MM.1S (cell line): ENCODE data around the gene CNTLN.
"Not testable (repeated sequence)": the region's sequence is repeated elsewhere in the genome, so short reads cannot be mapped to it uniquely, and the experiment has no call there.

ENCODE experiments used
- DNase-seq: peaks from one replicate; pipeline ENCODE4 v3.0.0-alpha.2; 2015
- H2AFZ ChIP-seq: fragments of 300-600 bp; sonication (generic); 2 replicates; pipeline ENCODE4 v1.6.0; 2016; ENCODE audit warnings: antibody characterized with exemption, low read length
- H3F3A ChIP-seq: fragments of 300-600 bp; sonication (generic); 2 replicates; pipeline ENCODE4 v1.6.1; 2016; ENCODE audit warnings: mild to moderate bottlenecking, antibody characterized with exemption, low read length, moderate library complexity, mixed read lengths; ENCODE audit not compliant: insufficient read depth
- H3K27ac ChIP-seq: fragments of 300-600 bp; sonication (generic); 2 replicates; pipeline ENCODE4 v1.5.1; 2016; ENCODE audit warnings: mild to moderate bottlenecking, low read length
- H3K27me3 ChIP-seq: fragments of 300-600 bp; sonication (generic); replicated peaks from 2 replicates; pipeline ENCODE4 v1.6.0; 2016; ENCODE audit warnings: low read length; ENCODE audit not compliant: insufficient read depth
- H3K36me3 ChIP-seq: fragments of 300-600 bp; sonication (generic); replicated peaks from 2 replicates; pipeline ENCODE4 v1.6.1; 2016; ENCODE audit warnings: mild to moderate bottlenecking, low read length, mixed read lengths; ENCODE audit not compliant: insufficient read depth
- H3K4me1 ChIP-seq: fragments of 300-600 bp; sonication (generic); 2 replicates; pipeline ENCODE4 v1.6.1; 2016; ENCODE audit warnings: low read length, mixed read lengths
- H3K4me2 ChIP-seq: fragments of 300-600 bp; sonication (generic); 2 replicates; pipeline ENCODE4 v1.6.0; 2016; ENCODE audit warnings: low read depth, low read length
- H3K4me3 ChIP-seq: fragments of 300-600 bp; sonication (generic); 2 replicates; pipeline ENCODE4 v1.5.1; 2016; ENCODE audit warnings: low read length, mixed read lengths
- H3K79me2 ChIP-seq: fragments of 300-600 bp; sonication (generic); 2 replicates; pipeline ENCODE4 v1.6.1; 2016; ENCODE audit warnings: mixed run types, low read length, mixed read lengths
- H3K9ac ChIP-seq: fragments of 300-600 bp; sonication (generic); 2 replicates; pipeline ENCODE4 v1.6.1; 2016; ENCODE audit warnings: low read length, mixed read lengths
- H3K9me2 ChIP-seq: fragments of 300-600 bp; sonication (generic); replicated peaks from 2 replicates; pipeline ENCODE4 v1.6.1; 2016; ENCODE audit warnings: mild to moderate bottlenecking, low read length, mixed read lengths; ENCODE audit not compliant: insufficient read depth
- H3K9me3 ChIP-seq: fragments of 300-600 bp; sonication (generic); replicated peaks from 2 replicates; pipeline ENCODE4 v1.6.1; 2016; ENCODE audit warnings: mild to moderate bottlenecking, low read length, mixed read lengths; ENCODE audit not compliant: insufficient read depth
- H4K20me1 ChIP-seq: fragments of 300-600 bp; sonication (generic); 2 replicates; pipeline ENCODE4 v1.6.1; 2016; ENCODE audit warnings: mild to moderate bottlenecking, low read length, moderate library complexity, mixed read lengths; ENCODE audit not compliant: insufficient read depth
- EZH2 ChIP-seq: fragments of 300-600 bp; sonication (generic); optimal IDR thresholded peaks from 2 replicates; pipeline ENCODE3; 2017; ENCODE audit warnings: low read depth, mild to moderate bottlenecking, antibody characterized with exemption, low read length, mixed read lengths
- EZH2phosphoT487 ChIP-seq: fragments of 300-600 bp; sonication (generic); IDR thresholded peaks from 2 replicates; pipeline ENCODE4 v1.6.1; 2018; ENCODE audit warnings: antibody characterized with exemption, low read length
- TF ChIP-seq, protein P1 (sequence below): fragments of 300-600 bp; sonication (generic); IDR thresholded peaks from 2 replicates; pipeline ENCODE4 v1.5.1; 2016; ENCODE audit warnings: antibody characterized with exemption, low read length, mixed read lengths

The CNTLN gene

GRCh38 chr9:17269799-17270198, 135.0 kb downstream of the CNTLN start:
- Histone ChIP-seq H3K27me3 (no peaks in the 10 kb centered on the region), H2AFZ (no peak overlapping the region), H3K9me2 (no peaks in the 10 kb centered on the region), H3K9ac (no peak overlapping the region), H3K4me3 (no peak overlapping the region), H3K79me2 (no peaks in the 10 kb centered on the region), H3K9me3 (no peaks in the 10 kb centered on the region), H3K4me2 (no peak overlapping the region), H3K4me1 (no peaks in the 10 kb centered on the region), H4K20me1 (no peaks in the 10 kb centered on the region), H3K27ac (no peak overlapping the region), H3K36me3 (no peaks in the 10 kb centered on the region), H3F3A (no peaks in the 10 kb centered on the region; the same call in 1 of the 2 replicates)
- TF ChIP-seq, protein P1, sequence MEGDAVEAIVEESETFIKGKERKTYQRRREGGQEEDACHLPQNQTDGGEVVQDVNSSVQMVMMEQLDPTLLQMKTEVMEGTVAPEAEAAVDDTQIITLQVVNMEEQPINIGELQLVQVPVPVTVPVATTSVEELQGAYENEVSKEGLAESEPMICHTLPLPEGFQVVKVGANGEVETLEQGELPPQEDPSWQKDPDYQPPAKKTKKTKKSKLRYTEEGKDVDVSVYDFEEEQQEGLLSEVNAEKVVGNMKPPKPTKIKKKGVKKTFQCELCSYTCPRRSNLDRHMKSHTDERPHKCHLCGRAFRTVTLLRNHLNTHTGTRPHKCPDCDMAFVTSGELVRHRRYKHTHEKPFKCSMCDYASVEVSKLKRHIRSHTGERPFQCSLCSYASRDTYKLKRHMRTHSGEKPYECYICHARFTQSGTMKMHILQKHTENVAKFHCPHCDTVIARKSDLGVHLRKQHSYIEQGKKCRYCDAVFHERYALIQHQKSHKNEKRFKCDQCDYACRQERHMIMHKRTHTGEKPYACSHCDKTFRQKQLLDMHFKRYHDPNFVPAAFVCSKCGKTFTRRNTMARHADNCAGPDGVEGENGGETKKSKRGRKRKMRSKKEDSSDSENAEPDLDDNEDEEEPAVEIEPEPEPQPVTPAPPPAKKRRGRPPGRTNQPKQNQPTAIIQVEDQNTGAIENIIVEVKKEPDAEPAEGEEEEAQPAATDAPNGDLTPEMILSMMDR: no peak
- DNase-seq: no peak

GRCh38 chr9:17272536-17272935, 137.7 kb downstream of the CNTLN start:
- H3K9me3 ChIP-seq: no peaks in the 10 kb centered on the region
- H3K27ac ChIP-seq: peak overlapping the region; percentile 41; the same call in 1 of the 2 replicates
- H3K4me1 ChIP-seq: no peaks in the 10 kb centered on the region
- no peak overlapping the region; the same call in 1 of the 2 replicates for H3K4me3 ChIP-seq
- peak; percentile 39 for DNase-seq
- peak overlapping the region; percentile 54; the same call in 1 of the 2 replicates for H3K4me2 ChIP-seq
- TF ChIP-seq EZH2phosphoT487: no peak
- TF ChIP-seq, protein P1: no peak
- no peaks in the 10 kb centered on the region for H3K79me2 ChIP-seq
- no peaks in the 10 kb centered on the region for H3K36me3 ChIP-seq
- no peaks in the 10 kb centered on the region for H3K27me3 ChIP-seq
- H2AFZ ChIP-seq: no peak overlapping the region
- H3K9ac ChIP-seq: no peak overlapping the region
- H3K9me2 ChIP-seq: no peaks in the 10 kb centered on the region
- no peaks in the 10 kb centered on the region; the same call in 1 of the 2 replicates for H3F3A ChIP-seq
- no peaks in the 10 kb centered on the region for H4K20me1 ChIP-seq

- Histone ChIP-seq H3K4me3 (no peak overlapping the region), H2AFZ (no peak overlapping the region), H3K4me1 (no peaks in the 10 kb centered on the region), H3K27ac (no peak overlapping the region), H3K36me3 (no peaks in the 10 kb centered on the region), H3K9me2 (no peaks in the 10 kb centered on the region), H3K9me3 (no peaks in the 10 kb centered on the region), H3K27me3 (no peaks in the 10 kb centered on the region), H3F3A (no peaks in the 10 kb centered on the region), H3K4me2 (no peak overlapping the region), H3K9ac (no peak overlapping the region), H4K20me1 (no peaks in the 10 kb centered on the region), H3K79me2 (no peaks in the 10 kb centered on the region)
- TF ChIP-seq EZH2: no peak
- no peak for TF ChIP-seq EZH2phosphoT487
- TF ChIP-seq, protein P1: no peak
- DNase-seq: no peak
These were observed 145.6 kb downstream of the CNTLN start for GRCh38 chr9:17280350-17281012.

DNA sequence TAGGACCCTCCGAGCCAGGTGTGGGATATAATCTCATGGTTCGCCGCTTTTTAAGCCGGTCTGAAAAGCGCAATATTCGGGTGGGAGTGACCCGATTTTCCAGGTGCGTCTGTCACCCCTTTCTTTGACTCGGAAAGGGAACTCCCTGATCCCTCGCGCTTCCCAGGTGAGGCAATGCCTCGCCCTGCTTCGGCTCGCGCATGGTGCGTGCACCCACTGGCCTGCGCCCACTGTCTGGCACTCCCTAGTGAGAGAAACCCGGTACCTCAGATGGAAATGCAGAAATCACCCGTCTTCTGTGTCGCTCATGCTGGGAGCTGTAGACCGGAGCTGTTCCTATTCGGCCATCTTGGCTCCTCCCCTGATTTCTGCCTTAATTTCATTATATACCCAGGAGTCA, 155.8 kb downstream of the CNTLN start:
- H3K9ac ChIP-seq, H3K27ac ChIP-seq, DNase-seq, H3K4me3 ChIP-seq, H2AFZ ChIP-seq, H3K4me1 ChIP-seq, H3K79me2 ChIP-seq, H4K20me1 ChIP-seq, H3K4me2 ChIP-seq, H3K9me2 ChIP-seq, H3F3A ChIP-seq, H3K36me3 ChIP-seq, H3K9me3 ChIP-seq, H3K27me3 ChIP-seq: not testable (repeated sequence)
